PFSK-1 (cell line): ENCODE results near the gene EARS2. TPM values are rescaled to one million over a fixed set of nuclear protein-coding genes. Genes with fewer than 3 reads are reported as not detected.

Experiments
- FOXP2 ChIP-seq: optimal IDR thresholded peaks from 2 replicates; pipeline ENCODE3; 2011; ENCODE audit warnings: borderline replicate concordance, control low read depth, inconsistent platforms; ENCODE audit not compliant: insufficient read depth; ENCODE audit errors: extremely low read length, extremely low read depth
- POLR2AphosphoS5 ChIP-seq: IDR thresholded peaks from 2 replicates; pipeline ENCODE4 v1.6.1; 2012; ENCODE audit warnings: low read depth, mild to moderate bottlenecking, control low read depth, low read length, moderate library complexity
- REST ChIP-seq, 2 experiments: IDR thresholded peaks; 2 replicates each; pipeline versions ENCODE4 v1.6.1 to v1.8.0; 2011 to 2012; ENCODE audit warnings: low read depth in 2 of 2, low read length in 2 of 2, control low read depth in 1 of 2, inconsistent platforms in 1 of 2, mild to moderate bottlenecking in 1 of 2, moderate library complexity in 1 of 2; ENCODE audit not compliant: insufficient read depth in 1 of 2
- SIN3A ChIP-seq: IDR thresholded peaks from 2 replicates; pipeline ENCODE4 v1.6.1; 2012; ENCODE audit warnings: mild to moderate bottlenecking, low read length, moderate library complexity, borderline replicate concordance; ENCODE audit not compliant: insufficient read depth
- TAF1 ChIP-seq: IDR thresholded peaks from 2 replicates; pipeline ENCODE4 v1.6.1; 2012; ENCODE audit warnings: low read length, control low read depth, borderline replicate concordance; ENCODE audit not compliant: insufficient read depth
- polyA plus RNA-seq: library from polyadenylated mRNA; unstranded; fragments of >200 nt; gene quantifications from one replicate; pipeline ENCODE4 v1.2.1, GENCODE V29; 2012; ENCODE audit warnings: low read depth, missing spikeins; ENCODE audit not compliant: insufficient read length

Gene EARS2
- 31.6 TPM for polyA plus RNA-seq

- TF ChIP-seq SIN3A (peak; percentile 92; the same call in 1 of the 2 replicates), FOXP2 (no peak), TAF1 (peak; percentile 66; the same call in 1 of the 2 replicates), POLR2AphosphoS5 (peak; percentile 60), REST (IDR thresholded peaks at IDR 0.05; ENCODE audit: insufficient read depth in 1 of 2, low read depth in 2 of 2, low read length in 2 of 2) (no peak; a peak in 1 of 4 replicates)
Measured at GRCh38 chr16:23556881-23557778, at the start of gene EARS2, which contains the start of gene UBFD1. EARS2 (minus strand) TSS chr16:23557350; CDS start chr16:23557343, 7 bp downstream. UBFD1 (plus strand) TSS chr16:23557727; CDS start chr16:23557743, 16 bp downstream.

DNA sequence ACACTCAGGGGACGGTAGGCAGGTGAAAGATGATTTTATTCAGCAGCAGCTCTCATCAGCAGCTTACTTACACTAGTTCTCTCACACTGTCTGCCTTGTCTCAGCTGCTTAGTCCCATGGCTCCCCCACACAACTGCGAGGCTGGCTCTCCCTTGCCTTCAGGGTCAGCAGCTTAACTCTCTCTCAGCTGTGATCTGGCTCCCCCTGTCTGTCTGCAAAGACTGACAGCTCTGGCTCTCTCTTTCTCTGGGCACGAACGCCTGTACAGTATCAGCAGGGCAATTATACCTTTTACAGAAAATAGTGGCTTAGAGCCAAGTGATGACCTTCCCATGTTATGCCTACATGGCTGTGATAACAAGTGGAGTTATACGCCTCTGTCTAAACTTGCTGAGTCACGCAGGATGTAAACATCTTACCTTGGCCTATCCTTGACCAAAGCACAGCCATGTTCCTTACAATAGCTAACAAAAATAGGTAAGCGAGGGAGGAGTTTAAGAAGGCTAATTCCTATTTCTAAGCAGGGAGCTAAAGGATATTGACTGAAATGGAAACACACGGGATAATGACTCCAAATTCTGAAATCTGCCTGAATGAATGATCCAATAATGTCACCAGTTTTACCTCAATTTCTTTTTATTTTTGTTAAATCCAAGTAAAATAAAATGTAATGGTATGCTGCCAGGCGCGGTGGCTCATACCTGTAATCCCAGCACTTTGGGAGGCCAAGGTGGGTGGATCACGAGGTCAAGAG lies 40.0 kb upstream of the EARS2 start:
- TF ChIP-seq POLR2AphosphoS5, result no peak

- TF ChIP-seq FOXP2 (peak; percentile 74), REST (IDR thresholded peaks at IDR 0.05; ENCODE audit: insufficient read depth in 1 of 2, low read depth in 2 of 2, low read length in 2 of 2) (peak in 1 of 2 experiments; percentile 57; a peak in 2 of 4 replicates), POLR2AphosphoS5 (peak; percentile 81), SIN3A (peak; percentile 71; the same call in 1 of the 2 replicates), TAF1 (peak; percentile 96)
Measured at GRCh38 chr16:23595951-23596720, 39.0 kb upstream of the EARS2 start, which contains the start of gene NDUFAB1. NDUFAB1 (minus strand) TSS chr16:23596316; CDS start chr16:23596290, 26 bp downstream.

DNA sequence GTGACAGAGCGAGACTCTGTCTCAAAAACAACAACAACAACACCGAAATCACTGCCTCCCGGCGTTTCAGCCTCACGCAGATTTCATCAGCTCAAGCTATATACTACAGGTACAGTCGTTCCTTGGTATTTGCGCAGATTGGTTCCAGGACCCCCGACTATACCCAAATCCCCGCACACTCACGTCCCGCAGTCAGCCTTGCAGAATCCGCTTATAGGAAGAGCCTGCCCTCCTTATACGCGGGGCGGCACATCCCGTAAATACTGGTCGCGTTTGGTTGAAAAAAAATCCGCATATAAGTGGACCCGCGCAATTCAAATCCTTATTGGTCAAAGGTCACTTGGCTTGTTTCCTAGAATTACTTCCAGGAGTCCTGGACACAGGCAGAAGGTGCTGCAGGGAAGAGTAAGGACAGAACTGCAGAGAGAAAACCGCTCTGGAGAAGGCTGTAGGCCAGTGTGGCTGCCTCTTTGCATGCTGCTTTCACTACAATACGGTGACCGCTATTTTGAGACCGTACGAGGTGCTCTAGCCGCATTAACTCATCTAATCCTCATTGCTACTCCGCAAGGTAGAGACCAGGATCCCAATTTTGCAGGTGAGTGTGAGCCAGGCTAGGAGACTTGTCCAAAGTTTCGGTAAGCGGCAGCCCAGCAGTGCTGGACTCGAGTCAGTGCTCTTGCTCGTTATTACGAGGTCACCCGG lies 38.2 kb upstream of the EARS2 start:
- TF ChIP-seq REST (IDR thresholded peaks at IDR 0.05; ENCODE audit: insufficient read depth in 1 of 2, low read depth in 2 of 2, low read length in 2 of 2), result no peak
- no peak for TF ChIP-seq TAF1
- TF ChIP-seq SIN3A, result no peak
- TF ChIP-seq FOXP2, result no peak
- no peak for TF ChIP-seq POLR2AphosphoS5

GRCh38 chr16:23594186-23594585 lies 37.0 kb upstream of the EARS2 start:
- no peak for TF ChIP-seq TAF1
- TF ChIP-seq SIN3A, result no peak
- TF ChIP-seq POLR2AphosphoS5, result no peak
- TF ChIP-seq REST (IDR thresholded peaks at IDR 0.05; ENCODE audit: insufficient read depth in 1 of 2, low read depth in 2 of 2, low read length in 2 of 2), result no peak
- TF ChIP-seq FOXP2, result no peak
